Embryonic facial prominence (tissue), 1 donor: ENCODE results near the gene FBXO28.
"Not testable (repeated sequence)": the region's sequence is repeated elsewhere in the genome, so short reads cannot be mapped to it uniquely, and the experiment has no call there.

Experiments
- DNase-seq: peaks from one replicate; pipeline ENCODE4 v3.0.0-alpha.2; 2016; ENCODE audit errors: extremely low spot score

FBXO28 gene

DNA sequence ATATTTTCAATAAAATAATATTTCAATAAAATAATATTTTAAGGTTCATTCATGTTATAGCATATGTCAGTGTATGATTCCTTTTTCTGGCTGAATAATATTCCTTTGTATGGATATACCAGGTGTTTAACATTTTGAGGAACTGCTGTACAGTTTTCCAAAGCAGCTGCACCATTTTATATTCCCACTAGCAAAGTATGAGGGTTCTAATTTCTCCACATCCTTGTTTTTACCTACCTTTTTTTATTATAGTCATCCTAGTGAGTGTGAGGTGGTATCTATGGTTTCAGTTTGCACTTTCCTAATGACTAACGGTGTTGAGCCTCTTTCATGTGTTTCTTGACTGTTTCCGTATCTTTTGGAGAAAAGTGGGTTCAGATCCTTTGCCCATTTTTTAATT lies 74.4 kb downstream of the FBXO28 start:
- DNase-seq = no peak

- no peak for DNase-seq
Measured at GRCh38 chr1:224189561-224189960, 75.7 kb downstream of the FBXO28 start.

DNA sequence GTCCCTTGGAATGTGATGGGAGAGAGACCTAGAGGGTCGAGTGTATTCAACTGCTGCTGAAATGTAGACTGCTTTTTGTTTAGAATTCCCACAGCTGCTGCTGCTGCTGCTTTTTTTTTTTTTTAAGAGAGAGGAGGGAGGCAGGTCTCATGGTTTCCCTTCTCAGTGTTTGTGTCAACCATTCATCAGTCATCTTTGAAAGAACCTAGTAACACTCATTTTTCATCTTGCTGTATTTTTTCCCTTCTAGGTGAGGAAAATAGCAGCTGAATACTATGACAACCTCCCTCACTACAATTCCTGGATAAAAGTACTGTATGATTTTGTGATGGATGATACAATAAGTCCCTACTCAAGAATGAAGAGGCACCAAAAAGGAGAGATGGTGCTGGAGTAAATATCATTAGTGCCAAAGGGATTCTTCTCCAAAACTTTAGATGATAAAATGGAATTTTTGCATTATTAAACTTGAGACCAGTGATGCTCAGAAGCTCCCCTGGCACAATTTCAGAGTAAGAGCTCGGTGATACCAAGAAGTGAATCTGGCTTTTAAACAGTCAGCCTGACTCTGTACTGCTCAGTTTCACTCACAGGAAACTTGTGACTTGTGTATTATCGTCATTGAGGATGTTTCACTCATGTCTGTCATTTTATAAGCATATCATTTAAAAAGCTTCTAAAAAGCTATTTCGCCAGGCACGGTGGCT lies 78.3 kb downstream of the FBXO28 start:
- DNase-seq = no peak

DNA sequence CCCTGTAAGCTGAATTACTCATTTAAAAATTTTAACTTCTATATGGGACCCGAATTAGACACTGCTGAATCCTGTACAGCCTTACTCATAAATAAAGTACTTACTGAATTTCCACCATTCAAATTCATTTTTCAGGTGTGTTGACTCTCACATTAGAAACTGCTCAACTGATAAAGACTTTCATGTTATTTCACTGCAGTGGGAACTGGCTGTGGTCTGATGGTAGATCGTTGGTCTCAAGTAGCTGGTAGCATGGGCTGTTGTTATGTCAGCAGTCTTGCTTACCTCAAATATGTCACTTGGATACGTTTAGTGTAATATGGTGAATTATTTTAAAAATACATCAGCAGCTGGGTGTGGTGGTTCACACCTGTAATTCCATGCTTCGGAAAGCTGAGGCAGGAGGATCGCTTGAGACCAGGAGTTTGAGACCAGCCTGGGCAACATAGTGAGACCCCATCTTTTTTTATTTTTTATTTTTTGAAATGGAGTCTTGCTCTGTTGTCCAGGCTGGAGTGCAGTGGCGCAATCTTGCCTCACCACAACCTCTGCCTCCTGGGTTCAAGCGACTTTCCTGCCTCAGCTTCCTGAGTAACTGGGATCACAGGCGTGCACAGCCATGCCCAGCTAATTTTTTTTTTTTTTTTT lies 79.5 kb downstream of the FBXO28 start:
- DNase-seq = no peak

GRCh38 chr1:224196813-224197600 lies 83.1 kb downstream of the FBXO28 start:
- DNase-seq = peak; percentile 47

DNA sequence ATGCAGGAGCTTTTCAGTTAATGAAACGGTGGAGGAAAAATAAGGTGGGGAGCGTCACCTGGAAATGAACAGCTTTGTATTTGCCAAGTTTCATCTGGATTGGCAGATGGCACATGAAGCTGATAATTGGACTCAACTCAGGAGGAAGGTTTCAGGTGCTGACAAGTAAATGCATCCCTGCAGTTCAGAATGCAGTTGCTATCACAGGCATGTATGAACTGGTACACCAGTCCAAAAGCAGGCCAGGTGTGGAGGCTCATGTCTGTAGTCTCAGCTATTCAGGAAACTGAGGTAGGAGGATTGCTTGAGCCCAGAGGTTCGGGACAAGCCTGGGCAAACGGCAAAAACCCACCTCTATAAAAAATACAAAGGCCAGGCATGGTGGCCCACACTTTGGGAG lies 84.7 kb downstream of the FBXO28 start:
- DNase-seq = no peak

DNA sequence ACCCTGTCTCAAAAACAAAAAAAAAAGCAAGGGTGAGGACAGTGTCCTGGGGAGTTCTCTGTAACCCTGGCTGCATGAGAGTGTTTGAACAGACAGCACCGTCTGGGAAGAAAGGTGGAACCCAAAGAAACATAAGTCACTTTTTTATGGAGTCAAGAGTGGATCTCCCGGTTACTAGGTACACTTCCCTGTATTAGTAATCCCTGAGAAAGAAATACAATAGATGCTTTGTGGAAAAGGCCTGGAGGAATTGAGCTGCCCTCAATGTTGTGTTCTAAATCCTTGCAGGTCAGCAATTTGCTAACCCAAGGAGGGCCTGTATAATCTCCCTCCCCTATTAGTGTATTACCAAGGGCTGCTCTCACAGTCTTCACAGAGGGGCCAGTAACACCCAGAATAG lies 85.8 kb downstream of the FBXO28 start:
- DNase-seq = no peak

DNA sequence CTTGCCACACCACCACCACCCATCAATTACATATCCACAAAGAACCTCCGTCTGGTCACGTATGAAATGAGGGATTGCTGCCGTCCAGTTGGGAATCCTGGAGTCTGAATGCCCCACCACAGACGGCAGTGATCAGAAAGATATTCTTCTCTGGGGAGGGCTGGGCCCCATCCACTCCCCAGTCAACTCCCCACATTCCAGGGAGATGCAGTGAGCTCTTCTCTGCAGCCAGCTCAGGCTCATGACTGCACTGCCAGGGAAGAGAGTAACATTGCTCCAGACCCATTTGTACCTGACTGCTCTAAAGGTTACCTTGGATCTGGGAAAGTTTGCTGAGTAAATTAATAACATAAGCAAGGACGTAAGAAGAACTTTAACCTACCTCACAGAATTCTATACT lies 87.5 kb downstream of the FBXO28 start:
- no peak for DNase-seq

DNA sequence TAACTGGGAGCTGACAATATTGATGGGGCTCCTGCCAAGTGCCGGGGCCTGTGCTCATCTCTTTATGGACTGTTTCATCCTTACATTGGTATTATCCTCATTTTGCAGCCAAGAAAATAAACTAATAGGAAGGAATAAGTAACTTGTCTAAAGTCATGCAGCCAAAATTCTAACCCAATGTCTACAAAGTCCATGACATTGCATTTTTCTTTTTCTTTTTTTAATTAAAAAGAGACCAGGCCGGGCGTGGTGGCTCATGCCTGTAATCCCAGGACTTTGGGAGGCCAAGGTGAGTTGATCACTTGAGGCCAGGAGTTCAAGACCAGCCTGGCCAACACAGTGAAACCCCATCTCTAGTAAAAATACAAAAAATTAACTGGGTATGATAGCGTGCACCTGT lies 87.9 kb downstream of the FBXO28 start:
- DNase-seq = no peak

DNA sequence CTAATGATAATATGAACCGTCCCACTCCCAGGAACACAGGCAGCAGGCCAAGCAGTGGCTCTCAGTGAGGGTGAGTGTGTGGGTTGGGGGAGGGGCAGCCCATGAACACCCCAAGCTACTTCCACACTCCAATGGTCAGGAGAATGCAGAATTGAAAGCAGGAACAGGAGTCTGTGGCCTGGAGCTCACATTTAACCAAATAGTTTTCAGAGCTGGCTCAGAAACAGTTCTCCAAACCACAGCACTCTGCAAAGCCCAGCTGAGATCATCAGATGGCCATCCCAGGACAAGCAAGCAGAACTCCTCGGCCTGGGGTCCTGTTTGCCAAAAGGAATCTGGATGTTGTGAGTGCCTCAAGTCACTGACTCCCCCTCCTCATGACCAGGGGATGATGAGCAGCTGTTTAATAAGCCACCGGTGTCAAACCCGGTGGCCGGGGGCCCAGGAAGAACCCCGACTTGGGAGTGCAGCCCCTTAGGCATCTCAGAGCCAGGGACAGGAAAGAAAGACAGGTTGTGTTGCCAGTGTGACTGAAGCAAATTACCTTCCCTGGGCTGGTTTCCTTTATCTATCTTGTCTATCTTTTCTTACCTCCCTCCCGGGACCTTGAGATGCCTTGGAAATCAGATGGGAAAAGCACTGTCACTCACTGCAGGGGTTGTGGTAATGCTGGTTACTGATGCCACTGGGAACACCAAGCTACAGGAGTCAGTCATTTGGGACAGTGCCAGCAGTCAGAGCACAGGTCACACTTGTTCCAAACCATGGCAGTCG lies 89.5 kb downstream of the FBXO28 start:
- DNase-seq = no peak

DNA sequence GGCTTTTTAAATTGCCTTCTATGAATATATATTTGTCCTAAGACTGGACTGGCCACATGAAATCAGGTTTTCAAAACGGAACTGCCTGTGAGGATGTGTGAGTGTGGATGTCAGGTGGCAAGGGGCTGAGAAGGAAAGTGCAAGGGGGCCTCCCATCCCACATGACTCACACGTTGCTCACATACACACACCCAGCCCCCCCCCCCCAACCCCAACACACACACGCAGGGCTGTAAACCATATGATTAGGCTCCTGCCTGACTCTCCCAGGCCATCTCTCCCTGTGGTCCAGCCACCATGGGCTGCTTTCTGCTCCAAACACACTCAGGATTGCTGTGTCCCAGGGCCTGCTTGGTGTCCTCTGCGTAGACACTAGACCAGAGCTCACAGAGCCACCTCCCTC lies 91.5 kb downstream of the FBXO28 start:
- DNase-seq = no peak

GRCh38 chr1:224205931-224206538 lies 92.1 kb downstream of the FBXO28 start:
- DNase-seq = not testable (repeated sequence)

GRCh38 chr1:224211206-224211962 lies 97.5 kb downstream of the FBXO28 start:
- DNase-seq = no peak
